MM.1S (cell line): ENCODE data around the gene RPTOR.

ENCODE experiments used
- DNase-seq: peaks from one replicate; pipeline ENCODE4 v3.0.0-alpha.2; 2015
- H2AFZ ChIP-seq: fragments of 300-600 bp; sonication (generic); 2 replicates; pipeline ENCODE4 v1.6.0; 2016; ENCODE audit warnings: antibody characterized with exemption, low read length
- H3F3A ChIP-seq: fragments of 300-600 bp; sonication (generic); 2 replicates; pipeline ENCODE4 v1.6.1; 2016; ENCODE audit warnings: mild to moderate bottlenecking, antibody characterized with exemption, low read length, moderate library complexity, mixed read lengths; ENCODE audit not compliant: insufficient read depth
- H3K27ac ChIP-seq: fragments of 300-600 bp; sonication (generic); 2 replicates; pipeline ENCODE4 v1.5.1; 2016; ENCODE audit warnings: mild to moderate bottlenecking, low read length
- H3K27me3 ChIP-seq: fragments of 300-600 bp; sonication (generic); replicated peaks from 2 replicates; pipeline ENCODE4 v1.6.0; 2016; ENCODE audit warnings: low read length; ENCODE audit not compliant: insufficient read depth
- H3K36me3 ChIP-seq: fragments of 300-600 bp; sonication (generic); replicated peaks from 2 replicates; pipeline ENCODE4 v1.6.1; 2016; ENCODE audit warnings: mild to moderate bottlenecking, low read length, mixed read lengths; ENCODE audit not compliant: insufficient read depth
- H3K4me1 ChIP-seq: fragments of 300-600 bp; sonication (generic); 2 replicates; pipeline ENCODE4 v1.6.1; 2016; ENCODE audit warnings: low read length, mixed read lengths
- H3K4me2 ChIP-seq: fragments of 300-600 bp; sonication (generic); 2 replicates; pipeline ENCODE4 v1.6.0; 2016; ENCODE audit warnings: low read depth, low read length
- H3K4me3 ChIP-seq: fragments of 300-600 bp; sonication (generic); 2 replicates; pipeline ENCODE4 v1.5.1; 2016; ENCODE audit warnings: low read length, mixed read lengths
- H3K79me2 ChIP-seq: fragments of 300-600 bp; sonication (generic); 2 replicates; pipeline ENCODE4 v1.6.1; 2016; ENCODE audit warnings: mixed run types, low read length, mixed read lengths
- H3K9ac ChIP-seq: fragments of 300-600 bp; sonication (generic); 2 replicates; pipeline ENCODE4 v1.6.1; 2016; ENCODE audit warnings: low read length, mixed read lengths
- H3K9me2 ChIP-seq: fragments of 300-600 bp; sonication (generic); replicated peaks from 2 replicates; pipeline ENCODE4 v1.6.1; 2016; ENCODE audit warnings: mild to moderate bottlenecking, low read length, mixed read lengths; ENCODE audit not compliant: insufficient read depth
- H3K9me3 ChIP-seq: fragments of 300-600 bp; sonication (generic); replicated peaks from 2 replicates; pipeline ENCODE4 v1.6.1; 2016; ENCODE audit warnings: mild to moderate bottlenecking, low read length, mixed read lengths; ENCODE audit not compliant: insufficient read depth
- H4K20me1 ChIP-seq: fragments of 300-600 bp; sonication (generic); 2 replicates; pipeline ENCODE4 v1.6.1; 2016; ENCODE audit warnings: mild to moderate bottlenecking, low read length, moderate library complexity, mixed read lengths; ENCODE audit not compliant: insufficient read depth
- EZH2 ChIP-seq: fragments of 300-600 bp; sonication (generic); optimal IDR thresholded peaks from 2 replicates; pipeline ENCODE3; 2017; ENCODE audit warnings: low read depth, mild to moderate bottlenecking, antibody characterized with exemption, low read length, mixed read lengths
- EZH2phosphoT487 ChIP-seq: fragments of 300-600 bp; sonication (generic); IDR thresholded peaks from 2 replicates; pipeline ENCODE4 v1.6.1; 2018; ENCODE audit warnings: antibody characterized with exemption, low read length
- TF ChIP-seq, protein P1 (sequence below): fragments of 300-600 bp; sonication (generic); IDR thresholded peaks from 2 replicates; pipeline ENCODE4 v1.5.1; 2016; ENCODE audit warnings: antibody characterized with exemption, low read length, mixed read lengths

RPTOR gene

DNA sequence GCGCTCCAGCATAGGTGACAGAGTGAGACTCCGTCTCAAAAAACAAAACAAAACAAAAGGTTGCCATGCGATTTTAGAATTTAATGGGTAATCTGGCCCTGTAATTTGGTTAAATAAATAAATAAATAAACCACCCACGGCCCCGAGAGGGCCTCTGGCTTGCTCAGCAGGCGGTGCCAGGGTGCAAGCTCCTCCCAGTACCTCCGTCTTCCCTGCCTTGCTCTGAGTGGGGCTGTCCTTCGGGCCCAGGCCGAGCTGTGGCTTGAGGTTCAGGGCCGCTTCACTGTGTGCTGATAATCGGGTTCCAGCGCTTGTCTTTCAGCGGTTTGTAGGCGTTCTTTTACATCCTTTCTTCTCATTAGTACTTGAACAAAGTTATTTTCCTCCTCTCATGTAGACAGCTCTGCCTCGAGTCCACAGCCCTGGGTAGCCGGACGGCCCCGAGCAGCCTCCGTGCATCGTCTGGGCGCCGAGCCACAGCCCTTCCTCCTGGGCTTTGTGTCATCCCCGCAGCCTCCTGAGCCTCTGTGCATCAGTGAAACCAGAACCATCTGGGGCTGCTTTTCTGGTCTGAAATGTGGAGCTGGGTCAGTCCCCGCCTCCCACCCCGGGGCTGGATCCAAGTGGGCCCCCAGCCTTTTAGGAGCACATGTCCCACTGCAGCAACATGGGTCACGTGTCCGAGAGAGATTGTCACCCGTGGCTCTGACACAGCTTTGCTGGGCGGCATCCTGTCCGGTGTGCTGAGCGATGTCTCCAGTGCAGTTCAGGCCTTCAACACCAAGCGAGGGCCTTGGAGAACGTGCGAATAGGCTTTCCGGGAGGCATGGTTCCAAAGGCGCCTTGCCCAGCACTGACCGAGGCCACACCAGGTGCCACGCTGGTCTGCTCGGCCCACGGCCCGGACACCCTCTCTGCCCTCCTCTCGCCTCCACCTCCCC is 289.6 kb downstream of the RPTOR start:
- H3K4me3 ChIP-seq: no peak overlapping the region
- H3K27me3 ChIP-seq: no peaks in the 10 kb centered on the region
- H3F3A ChIP-seq: peaks cover 17% of the 10 kb centered on the region
- no peaks in the 10 kb centered on the region for H3K79me2 ChIP-seq
- no peaks in the 10 kb centered on the region for H3K9me3 ChIP-seq
- no peak overlapping the region for H3K9ac ChIP-seq
- no peak overlapping the region for H3K27ac ChIP-seq
- H2AFZ ChIP-seq: no peak overlapping the region
- no peaks in the 10 kb centered on the region for H3K36me3 ChIP-seq
- no peaks in the 10 kb centered on the region for H3K9me2 ChIP-seq
- DNase-seq: no peak
- peaks cover 15% of the 10 kb centered on the region for H3K4me1 ChIP-seq
- no peaks in the 10 kb centered on the region for H4K20me1 ChIP-seq
- TF ChIP-seq EZH2 (no peak), EZH2phosphoT487 (no peak)
- TF ChIP-seq, protein P1, sequence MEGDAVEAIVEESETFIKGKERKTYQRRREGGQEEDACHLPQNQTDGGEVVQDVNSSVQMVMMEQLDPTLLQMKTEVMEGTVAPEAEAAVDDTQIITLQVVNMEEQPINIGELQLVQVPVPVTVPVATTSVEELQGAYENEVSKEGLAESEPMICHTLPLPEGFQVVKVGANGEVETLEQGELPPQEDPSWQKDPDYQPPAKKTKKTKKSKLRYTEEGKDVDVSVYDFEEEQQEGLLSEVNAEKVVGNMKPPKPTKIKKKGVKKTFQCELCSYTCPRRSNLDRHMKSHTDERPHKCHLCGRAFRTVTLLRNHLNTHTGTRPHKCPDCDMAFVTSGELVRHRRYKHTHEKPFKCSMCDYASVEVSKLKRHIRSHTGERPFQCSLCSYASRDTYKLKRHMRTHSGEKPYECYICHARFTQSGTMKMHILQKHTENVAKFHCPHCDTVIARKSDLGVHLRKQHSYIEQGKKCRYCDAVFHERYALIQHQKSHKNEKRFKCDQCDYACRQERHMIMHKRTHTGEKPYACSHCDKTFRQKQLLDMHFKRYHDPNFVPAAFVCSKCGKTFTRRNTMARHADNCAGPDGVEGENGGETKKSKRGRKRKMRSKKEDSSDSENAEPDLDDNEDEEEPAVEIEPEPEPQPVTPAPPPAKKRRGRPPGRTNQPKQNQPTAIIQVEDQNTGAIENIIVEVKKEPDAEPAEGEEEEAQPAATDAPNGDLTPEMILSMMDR: no peak
- no peak overlapping the region for H3K4me2 ChIP-seq

DNA sequence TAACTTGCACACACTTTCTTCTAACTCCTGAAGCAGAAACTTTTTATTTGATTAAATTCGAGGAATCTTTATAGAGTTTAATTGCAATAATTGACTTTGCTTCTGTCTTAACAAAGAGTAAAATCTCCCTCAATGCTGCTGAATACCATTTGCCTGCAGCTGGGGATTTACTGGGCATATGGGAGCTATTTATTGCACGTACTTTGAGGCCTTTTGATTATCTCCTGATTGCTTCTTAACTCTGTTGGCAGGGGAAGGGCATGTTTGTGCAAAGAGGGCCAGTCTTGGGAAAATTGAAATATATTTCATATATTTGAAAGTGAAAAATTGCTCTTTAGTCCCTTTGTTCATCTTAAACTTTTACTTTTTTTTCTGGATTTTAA is 290.2 kb downstream of the RPTOR start:
- H3F3A ChIP-seq: peaks cover 17% of the 10 kb centered on the region
- no peak overlapping the region for H2AFZ ChIP-seq
- H3K9me3 ChIP-seq: no peaks in the 10 kb centered on the region
- H4K20me1 ChIP-seq: no peaks in the 10 kb centered on the region
- H3K27me3 ChIP-seq: no peaks in the 10 kb centered on the region
- no peak overlapping the region for H3K4me3 ChIP-seq
- no peaks in the 10 kb centered on the region for H3K36me3 ChIP-seq
- H3K27ac ChIP-seq: no peak overlapping the region
- H3K4me2 ChIP-seq: no peak overlapping the region
- H3K9ac ChIP-seq: no peak overlapping the region
- TF ChIP-seq, protein P1: no peak
- TF ChIP-seq EZH2 (no peak), EZH2phosphoT487 (no peak)
- no peak for DNase-seq
- no peaks in the 10 kb centered on the region for H3K9me2 ChIP-seq
- H3K4me1 ChIP-seq: peaks cover 15% of the 10 kb centered on the region
- H3K79me2 ChIP-seq: no peaks in the 10 kb centered on the region

- Histone ChIP-seq H3K36me3 (no peaks in the 10 kb centered on the region), H3K4me3 (no peak overlapping the region), H3K4me2 (no peak overlapping the region), H3K27me3 (no peaks in the 10 kb centered on the region), H3K4me1 (peaks cover 15% of the 10 kb centered on the region), H2AFZ (no peak overlapping the region), H4K20me1 (no peaks in the 10 kb centered on the region), H3K27ac (no peak overlapping the region), H3K9me3 (no peaks in the 10 kb centered on the region), H3K9me2 (no peaks in the 10 kb centered on the region), H3K9ac (no peak overlapping the region), H3F3A (peaks cover 17% of the 10 kb centered on the region), H3K79me2 (no peaks in the 10 kb centered on the region)
- no peak for TF ChIP-seq EZH2
- TF ChIP-seq, protein P1: no peak
- TF ChIP-seq EZH2phosphoT487: no peak
- no peak for DNase-seq
Observed at GRCh38 chr17:80835816-80836657, 291.4 kb downstream of the RPTOR start.
